Superior temporal gyrus (tissue), 1 donor: ENCODE data around the gene SHROOM3.

Source experiments
- DNase-seq: peaks from one replicate; pipeline ENCODE4 v3.0.0-alpha.2; 2016; ENCODE audit errors: extremely low spot score

SHROOM3 gene

DNA sequence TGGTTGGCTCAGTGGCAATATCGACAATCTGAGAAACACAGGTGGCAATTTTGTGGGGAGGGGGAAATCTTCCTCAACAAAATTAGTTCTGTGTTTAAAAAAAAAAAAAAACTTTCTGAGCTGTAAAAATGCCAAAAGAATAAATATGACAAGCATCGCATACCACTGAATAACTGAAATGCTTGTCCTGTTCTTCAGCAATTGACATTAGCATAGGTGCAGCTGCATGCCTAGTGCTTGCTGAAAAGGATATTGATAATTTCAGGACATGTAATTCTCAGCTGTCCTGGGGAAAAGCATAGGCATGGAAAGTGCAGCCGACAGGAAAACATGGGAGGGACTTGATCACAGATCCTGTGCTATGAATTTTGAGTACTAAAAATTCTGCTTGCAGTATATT, 315.7 kb downstream of the SHROOM3 start:
- DNase-seq, result no peak

DNA sequence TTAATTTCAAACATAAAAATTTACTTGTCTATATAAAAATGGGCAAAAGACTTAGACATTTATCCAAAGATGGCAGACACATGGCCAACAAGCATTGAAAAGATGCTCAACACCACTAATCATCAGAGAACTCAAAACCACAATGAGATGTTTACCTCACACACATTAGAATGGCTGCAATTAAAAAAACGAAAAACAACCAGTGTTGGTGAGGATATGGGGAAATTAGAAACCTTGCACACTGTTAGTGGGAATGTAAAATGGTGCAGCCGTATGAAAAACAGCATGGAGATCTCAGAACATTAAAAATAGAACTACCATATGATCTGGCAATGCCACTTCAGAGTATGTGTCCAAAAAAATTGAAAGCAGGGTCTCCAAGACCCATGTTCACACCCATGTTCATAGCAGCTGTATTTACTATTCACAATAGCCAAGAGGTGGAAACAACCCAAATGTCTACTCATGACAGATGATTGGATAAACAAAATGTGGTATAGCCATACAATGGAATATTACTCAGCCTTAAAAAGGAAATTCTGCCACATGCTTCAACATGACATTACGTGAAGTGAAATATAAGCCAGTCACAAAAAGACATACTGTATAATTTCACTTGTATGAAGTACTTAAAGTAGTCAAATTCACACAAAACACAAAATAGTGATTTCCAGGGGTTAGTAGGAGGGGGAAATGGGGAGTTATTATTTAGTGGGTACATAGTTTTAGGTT, 316.7 kb downstream of the SHROOM3 start:
- no peak for DNase-seq

DNA sequence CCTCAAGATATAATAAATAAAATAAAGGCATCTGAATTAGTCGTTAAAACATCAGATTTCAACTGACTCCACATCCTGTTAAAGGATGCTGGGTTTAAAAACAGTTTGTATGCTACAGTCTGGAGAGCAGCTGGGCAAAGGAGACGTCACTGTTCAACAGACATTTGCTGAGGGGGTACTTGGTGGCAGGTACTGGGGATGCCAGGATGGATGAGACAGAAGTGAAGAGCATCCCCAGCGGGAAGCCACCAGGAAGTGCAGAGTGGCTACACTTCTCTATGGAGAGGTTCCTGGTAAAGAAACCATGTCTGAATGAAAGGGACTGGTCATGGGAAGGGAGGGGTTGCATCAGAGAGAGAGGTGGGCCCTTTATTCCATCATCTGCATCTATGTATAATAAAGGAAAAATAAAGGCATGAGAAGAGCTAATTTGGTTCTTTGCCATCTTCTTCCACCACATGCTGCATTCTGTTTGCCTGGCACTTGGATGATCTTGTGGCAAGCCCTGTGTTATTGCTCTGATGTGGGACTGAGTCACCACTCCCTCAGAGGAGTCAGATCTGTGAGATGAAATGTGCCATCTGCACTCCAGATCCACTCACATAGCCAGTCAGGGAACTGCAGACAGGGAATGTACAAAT, 318.0 kb downstream of the SHROOM3 start:
- peak; percentile 56 for DNase-seq

DNA sequence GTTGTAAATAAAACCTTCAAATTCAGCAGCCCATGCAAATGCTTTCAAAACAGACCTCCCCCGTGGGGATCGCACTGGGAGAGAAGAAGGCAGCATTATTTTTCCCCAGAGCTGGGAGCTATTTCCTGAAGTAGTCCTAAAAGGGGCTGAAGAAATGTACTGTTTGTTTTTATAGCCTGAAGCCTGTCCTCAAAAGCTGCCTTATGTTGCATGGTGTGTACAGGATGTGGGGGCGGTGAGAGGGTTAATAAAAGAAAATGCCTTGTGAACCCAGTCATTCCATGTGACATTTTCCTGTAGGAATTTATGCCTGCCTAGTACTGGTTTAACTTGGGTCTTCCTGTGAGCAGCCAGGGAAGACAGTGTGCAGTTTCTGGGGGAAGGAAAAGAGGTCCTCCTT, 318.8 kb downstream of the SHROOM3 start:
- DNase-seq, result no peak

DNA sequence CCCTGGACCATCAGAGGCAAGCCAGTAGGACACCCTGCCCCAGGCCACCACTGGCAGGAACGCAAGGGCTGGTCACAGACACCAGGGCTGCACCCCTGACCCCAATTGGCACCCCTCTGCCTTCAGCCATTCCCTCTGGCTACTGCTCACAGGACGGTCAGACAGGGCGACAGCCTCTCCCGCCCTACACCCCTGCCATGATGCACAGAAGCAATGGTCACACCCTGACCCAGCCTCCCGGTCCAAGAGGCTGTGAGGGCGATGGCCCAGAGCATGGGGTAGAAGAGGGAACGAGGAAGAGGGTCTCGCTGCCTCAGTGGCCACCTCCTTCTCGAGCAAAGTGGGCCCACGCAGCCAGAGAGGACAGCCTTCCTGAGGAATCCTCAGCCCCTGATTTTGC, 319.4 kb downstream of the SHROOM3 start:
- no peak for DNase-seq

DNA sequence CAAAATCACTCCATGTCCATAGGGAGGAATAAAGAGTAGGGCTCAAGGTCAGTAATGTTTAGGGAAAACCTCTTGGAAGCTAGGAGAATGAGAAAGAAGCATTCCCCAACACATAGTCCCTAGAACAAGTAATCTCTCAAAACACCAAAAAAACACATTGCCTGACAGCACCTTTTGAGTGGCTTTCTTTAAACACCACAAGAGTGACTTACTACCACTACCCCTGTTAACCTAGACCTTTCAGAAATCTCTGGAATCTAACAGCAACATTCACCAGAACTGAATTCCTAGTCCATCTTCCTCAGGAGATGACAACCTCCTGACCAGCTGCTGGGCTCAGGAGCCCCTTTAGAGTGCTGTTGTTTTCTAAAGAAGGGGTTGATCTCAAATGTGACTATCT, 320.7 kb downstream of the SHROOM3 start:
- DNase-seq, result no peak

DNA sequence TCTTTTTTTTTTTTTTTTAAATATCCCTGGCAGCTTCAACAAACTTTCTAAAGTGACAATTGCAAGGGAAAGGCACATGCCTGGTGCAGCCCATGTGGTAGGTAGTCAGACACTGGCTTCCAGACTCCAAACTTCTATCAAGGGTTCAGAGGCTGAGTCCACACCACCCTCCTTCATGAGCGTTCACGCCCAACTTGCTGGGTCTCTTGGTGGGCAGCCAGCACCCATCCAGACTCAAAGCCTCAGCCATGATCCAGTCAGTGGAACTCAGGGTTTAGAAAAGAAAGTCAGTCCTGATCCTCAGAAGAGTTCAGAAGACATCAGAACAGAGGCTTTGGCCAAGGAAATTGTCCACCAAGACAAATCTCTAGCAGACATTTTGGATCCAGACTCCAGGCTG, 321.4 kb downstream of the SHROOM3 start:
- DNase-seq, result no peak

DNA sequence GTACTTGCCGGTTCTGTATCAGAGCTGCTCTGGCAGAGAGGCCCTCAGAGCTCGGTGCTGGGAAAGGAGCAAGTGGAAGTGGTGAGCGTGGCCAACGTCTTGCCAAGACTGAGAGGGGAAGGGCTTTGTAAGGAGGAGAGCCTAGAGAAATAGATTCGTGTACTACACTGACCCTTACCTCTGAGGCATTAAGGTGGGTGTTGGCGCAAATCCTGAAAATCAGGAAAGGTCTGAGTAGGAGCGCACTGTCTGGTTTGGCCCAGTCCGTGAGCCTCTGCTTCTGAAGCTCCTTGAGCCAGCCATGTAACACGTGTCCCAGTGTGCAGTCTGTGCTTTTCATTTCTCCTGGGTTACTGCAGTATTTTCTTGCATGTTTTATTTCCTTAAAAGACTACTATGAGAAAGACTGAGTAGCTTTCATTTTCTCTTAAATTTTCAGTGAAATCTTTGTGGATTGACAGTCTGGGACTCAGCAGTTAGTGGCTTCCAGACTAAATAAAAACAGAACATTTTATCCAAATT, 322.4 kb downstream of the SHROOM3 start:
- DNase-seq, result no peak

DNA sequence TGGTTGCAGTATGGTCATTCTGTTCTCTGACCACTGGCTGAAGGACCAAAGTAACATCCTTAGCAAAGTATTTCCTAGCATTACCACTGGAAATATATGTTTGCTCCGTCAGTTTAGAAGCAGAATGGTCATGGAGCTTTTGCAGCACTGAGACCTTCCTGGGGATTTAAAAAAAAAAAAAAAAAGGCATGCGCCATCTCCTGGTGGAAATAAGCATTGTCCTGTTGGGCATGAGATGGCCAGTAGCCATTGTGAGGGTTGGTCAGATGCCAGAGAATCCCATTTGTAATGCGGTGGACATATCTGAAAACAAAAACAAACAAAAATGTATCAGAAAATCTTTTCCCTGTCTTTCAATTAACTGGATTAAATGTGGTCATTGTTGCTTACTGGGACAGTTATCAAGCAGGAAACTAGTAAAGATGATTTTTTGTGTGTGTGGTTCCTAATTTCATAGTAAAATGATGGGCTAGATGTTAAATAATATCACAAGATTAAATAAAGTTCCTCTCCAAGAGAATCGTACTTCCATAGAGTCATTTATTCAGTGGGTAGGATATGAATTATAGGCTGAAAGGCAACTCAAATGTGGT, 323.4 kb downstream of the SHROOM3 start:
- peak; percentile 83 for DNase-seq

DNA sequence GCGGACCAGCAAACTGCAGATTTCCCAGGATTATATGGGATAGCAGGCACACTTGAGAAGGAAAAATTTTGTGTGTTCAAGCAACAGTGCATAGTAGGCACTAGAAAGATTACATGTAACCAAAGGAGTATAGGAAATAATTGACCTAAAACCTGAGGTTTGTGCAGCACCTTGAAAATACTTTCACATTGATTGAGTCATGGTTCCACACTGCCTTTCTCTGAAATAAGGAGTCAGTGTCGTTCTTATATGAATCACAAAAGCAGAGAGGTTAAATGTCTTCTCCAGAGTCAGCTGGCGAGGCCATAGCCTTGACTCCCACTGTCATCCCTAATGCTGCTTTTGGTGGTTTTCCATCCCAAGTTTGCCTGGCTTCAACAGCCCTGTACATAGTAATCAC, 324.0 kb downstream of the SHROOM3 start:
- no peak for DNase-seq

DNA sequence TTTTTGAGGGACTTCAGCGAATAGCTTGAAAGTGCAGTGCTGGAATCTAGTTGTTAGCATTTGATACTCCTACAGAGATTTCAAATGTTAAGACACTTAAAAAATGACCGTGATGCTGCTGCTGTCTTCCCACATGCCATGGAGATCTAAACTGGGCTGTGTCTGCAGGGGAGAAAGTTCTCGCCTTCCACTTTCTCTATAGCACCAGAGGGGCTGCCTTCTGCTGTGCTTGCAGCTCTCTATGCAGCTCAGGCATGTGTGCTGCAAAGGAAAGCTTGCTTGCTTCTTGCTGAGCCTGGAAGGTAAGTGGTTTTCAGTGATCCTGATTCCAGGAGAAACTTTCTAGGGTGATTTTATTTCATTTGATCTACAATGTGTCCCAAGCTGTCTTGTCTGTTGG, 325.2 kb downstream of the SHROOM3 start:
- no peak for DNase-seq

DNA sequence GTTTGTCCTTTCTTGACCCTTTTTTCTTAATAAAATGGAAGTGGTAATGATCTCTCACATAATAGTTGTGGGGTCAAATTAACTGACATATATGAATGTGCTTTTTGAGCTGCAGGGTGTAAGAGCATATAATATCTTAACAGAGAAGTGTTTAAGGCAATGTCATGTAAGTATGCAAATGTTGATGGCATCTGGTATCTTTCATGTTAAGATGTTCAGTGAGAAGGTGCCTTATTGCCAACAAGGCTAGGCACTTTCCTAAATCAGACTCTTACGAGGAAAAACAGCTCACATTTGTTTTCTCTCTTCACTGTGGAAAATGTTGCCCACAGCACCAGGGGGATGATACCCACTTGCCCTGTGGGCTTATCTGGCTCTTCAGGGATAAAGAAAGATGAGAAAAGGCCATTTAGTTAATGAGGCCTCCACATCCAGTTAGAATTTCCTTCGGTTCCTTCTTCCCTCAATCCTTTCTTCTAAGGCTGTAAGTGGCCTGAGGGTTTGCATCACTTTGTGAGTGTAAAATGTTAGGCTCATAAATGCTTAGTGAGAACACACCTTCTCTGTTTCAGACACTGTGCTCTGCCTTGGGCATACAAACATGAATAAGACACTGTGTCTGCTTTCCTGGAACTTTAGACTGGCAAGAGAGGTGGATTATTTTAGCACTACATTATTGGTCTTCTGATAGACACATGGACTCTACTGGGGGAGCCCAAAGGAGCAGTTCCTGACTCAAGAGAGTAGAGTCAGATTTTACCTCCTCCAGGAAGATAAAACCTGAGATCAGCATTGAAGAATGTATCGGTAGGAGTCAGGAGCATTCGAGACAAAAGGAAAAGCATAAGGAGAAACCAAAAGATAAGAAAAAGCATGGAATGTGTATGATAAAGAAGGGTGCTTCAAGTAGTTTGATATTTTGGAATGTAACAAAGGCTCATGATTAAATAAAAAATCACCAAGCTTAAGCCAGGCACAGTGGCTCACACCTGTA, 327.4 kb downstream of the SHROOM3 start:
- no peak for DNase-seq

DNA sequence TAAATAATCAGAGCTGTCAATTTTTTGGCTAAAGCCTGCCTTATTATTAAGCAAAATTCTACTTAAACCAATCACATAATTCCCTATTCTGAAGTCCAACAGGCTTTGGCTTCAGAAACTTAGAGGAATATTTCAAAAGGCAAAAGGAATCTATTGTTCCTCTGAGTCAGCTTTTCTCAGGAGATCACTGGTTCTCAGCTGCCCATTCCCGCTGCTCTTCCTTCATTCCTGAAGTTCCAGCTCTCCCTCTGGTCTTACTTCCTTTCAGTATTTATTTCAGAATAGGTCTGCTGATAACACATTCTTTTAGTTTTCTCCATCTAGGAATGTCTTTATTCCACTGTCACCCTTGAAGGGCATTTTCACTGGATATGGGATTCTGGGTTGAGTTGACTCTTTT, 329.2 kb downstream of the SHROOM3 start:
- no peak for DNase-seq

DNA sequence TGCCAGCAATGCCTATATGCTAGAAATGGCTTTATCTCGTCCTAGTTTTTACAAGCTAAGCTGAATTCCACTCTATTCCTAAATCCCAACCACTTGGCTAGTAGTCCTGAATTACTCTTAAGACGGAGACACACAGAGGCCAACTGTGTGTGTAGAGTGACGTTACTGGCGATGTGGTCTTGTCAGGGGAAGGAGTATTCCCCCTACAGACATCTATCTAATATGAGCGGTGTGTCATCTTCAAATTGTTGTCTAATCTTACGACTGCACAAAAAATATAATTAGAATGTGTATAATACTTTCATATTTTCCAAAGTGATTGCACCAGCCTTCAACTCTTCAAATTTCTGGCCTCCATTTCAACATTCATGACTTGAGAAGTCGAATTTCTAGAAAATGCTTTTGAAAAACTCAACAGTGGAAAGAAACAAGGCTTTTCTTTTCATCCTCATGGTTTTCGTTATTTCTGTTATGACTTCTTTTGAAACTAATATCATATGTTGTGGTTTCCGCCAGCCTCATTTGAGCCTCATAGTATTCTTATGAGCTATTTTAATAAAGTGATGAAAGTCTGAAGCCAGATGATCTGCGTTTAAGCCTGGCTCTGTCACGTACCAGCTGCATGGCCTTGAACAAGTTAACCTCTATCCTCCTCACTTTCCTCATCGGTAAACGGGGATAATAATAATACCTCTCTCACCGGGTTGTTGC, 330.6 kb downstream of the SHROOM3 start:
- DNase-seq, result no peak

DNA sequence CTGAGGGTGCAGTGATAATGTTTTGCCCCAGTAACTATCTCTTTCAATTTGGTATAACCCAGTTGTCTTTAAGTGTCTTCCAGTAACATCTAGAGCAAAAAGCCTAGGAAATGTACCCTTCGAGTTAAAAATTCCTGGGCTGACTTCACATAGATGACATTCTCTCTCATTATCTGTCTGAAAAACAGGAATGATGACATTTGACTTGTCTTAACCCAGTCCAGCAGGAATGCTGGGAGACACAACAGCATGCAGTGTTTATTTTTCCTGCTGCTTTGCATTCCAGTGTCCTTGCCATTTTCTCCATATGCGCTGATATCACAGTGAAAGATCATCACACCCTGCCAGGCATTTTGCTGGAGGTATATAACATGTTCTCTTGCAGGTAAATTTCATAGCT, 333.0 kb downstream of the SHROOM3 start:
- no peak for DNase-seq

DNA sequence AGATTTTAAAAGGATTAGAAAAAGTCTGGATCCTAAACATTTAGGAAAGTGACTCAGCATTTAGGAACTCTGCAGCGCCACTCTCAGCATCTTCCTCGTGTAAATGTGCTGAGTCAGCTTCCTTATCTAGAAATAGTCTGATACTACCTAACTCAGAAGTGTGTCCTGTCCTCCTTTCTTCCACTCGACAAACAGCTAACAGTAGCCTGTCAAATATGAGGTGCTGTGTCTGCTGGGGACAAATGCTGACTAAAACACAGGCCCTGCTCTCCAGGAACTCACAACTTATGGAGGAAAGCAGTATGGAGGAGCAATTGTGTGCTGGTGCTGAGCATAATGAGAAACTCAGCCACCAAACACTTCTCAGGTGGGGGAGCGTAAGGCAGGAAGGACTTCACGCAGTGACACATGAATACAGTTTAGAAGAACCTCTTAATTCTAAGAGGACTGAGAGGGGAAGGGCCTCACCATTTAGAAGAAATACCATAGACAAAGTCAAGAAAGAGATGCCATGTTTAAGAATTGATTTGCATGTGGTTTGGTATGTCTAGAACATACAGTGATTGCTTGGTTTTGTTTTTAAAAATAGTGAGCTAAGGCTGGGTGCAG, 337.6 kb downstream of the SHROOM3 start:
- DNase-seq, result no peak

DNA sequence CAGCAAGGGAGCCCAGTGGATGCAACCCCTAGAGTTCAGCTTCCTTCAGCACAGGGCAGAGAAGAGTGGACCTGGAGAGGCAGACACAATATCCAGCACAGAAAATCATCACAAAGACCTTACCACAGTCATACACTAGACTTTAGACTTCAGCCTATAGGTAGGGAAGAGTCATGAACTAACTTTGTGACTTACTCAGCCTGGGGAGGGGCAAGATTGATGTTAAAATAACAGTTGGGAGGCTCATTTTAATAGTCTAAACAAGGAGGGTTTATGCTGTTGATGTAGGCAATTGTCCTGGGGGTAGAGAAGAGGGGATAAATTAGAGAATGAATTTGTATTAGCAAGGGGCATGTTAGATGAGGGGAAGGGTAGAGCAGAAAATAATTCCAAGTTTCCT, 338.7 kb downstream of the SHROOM3 start:
- no peak for DNase-seq

DNA sequence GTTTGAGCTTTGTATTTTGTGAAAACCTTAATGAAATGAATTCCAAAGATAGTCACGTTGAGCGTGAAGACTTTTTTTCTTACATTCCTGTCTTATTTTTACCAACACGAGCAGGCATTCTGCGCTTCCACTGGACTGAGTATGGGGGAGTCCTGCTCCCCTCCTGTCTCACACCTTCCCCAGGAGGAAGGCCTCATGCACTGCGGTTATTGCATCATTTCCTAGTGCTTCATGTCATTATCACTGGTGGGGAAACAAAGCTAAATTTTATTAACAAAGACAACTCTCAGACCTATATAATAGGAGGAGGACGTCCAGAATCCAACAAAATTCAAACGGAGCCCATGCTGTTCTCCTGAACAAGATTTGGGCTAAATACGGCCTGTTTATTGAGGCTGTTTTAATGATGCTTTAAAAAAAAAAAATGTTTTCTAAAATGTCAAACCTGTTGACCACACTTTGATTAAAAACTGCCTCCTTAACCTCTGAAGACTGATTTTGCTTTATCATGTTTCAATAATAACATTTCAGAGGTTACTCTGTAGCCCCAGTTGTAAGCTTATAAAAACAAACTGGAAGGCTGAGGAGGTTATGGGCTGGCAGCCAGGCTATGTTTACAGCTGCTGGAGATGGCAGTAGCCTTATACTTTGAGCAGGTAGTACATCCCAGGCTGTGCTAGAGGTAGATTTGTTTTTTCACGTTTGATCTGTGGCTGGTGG, 344.9 kb downstream of the SHROOM3 start:
- DNase-seq, result no peak

DNA sequence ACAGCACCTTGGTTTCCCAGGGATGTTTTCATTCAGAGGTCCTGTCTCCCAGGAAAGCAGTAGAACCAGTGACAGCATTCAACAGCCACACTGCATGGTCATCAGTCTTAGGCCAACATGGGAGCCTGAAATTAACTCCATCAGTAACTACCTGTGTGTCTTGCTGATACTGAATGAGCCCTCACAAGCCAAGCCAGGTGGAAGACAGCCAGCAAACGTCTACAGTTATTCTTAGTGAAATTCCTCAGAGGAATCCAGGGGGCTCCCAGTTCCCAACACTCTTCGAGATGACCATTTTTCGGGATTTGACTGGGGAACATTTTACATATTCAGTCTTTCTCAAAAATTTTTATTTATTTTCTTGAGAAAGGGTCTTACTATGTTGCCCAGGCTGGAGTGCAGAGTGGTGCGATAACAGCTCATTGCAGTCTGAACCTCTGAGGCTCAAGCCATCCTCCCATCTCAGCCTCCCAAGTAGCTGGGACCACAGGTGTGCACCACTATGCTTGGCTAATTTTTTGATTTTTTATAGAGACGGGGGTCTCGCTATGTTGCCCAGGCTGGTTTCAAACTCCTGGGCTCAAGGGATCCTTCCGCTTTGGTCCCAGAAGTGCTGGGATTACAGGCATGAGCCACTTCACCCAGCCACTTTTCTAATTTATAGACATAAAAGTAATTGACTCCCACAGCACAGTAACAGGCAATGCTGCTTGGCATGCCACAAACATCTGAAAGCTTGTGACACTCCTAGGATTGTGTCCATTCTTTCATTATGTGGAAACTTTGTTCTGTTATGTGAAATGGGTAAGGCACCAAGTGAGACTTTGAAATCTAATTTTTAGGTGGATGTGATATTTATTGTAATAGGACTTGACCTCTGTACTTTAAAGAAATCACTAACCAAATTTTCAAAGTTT, 346.0 kb downstream of the SHROOM3 start:
- DNase-seq, result no peak
